BJ (cell line): ENCODE measurements around the gene BSG. TPM values are rescaled to one million over a fixed set of nuclear protein-coding genes. Genes with fewer than 3 reads are reported as not detected.

Experiments used
- CTCF ChIA-PET: fragments of 350-600 bp; formaldehyde crosslinking; extraction: SDS; loops from one replicate; lab custom pipeline; 2021; ENCODE audit warnings: antibody characterized with exemption, inconsistent platforms; lab: Yijun Ruan, JAX
- POLR2A ChIA-PET: fragments of 300-600 bp; sonication (Branson Sonifier 250); formaldehyde crosslinking; extraction: SDS; loops from one replicate; lab custom pipeline; 2021; ENCODE audit warnings: antibody characterized with exemption; lab: Charles Lee
- DNase-seq: peaks from one replicate; pipeline ENCODE4 v3.0.0-alpha.2; 2011; ENCODE audit warnings: low read depth
- H3K27me3 ChIP-seq: 2 replicates; pipeline ENCODE4 v1.6.0; 2011; ENCODE audit warnings: low read length; ENCODE audit not compliant: control insufficient read depth, insufficient read depth
- H3K36me3 ChIP-seq: 2 replicates; pipeline ENCODE4 v1.5.1; 2011; ENCODE audit warnings: low read length; ENCODE audit not compliant: control insufficient read depth, insufficient read depth
- H3K4me3 ChIP-seq: 2 replicates; pipeline ENCODE4 v1.5.1; 2011; ENCODE audit warnings: low read depth, mild to moderate bottlenecking, control low read depth, low read length
- CTCF ChIP-seq: IDR thresholded peaks from 2 replicates; pipeline ENCODE4 v1.5.1; 2011; ENCODE audit warnings: low read depth, mild to moderate bottlenecking, control low read depth, inconsistent platforms, low read length, moderate library complexity; ENCODE audit not compliant: insufficient read depth
- polyA plus RNA-seq: library from polyadenylated mRNA; depleted of rRNA; stranded (reverse); fragments of >200 nt; gene quantifications from 2 replicates; pipeline ENCODE4 v1.2.3, GENCODE V29; 2011

The BSG gene
- polyA plus RNA-seq, 1 experiment, result 1,176 TPM

DNA sequence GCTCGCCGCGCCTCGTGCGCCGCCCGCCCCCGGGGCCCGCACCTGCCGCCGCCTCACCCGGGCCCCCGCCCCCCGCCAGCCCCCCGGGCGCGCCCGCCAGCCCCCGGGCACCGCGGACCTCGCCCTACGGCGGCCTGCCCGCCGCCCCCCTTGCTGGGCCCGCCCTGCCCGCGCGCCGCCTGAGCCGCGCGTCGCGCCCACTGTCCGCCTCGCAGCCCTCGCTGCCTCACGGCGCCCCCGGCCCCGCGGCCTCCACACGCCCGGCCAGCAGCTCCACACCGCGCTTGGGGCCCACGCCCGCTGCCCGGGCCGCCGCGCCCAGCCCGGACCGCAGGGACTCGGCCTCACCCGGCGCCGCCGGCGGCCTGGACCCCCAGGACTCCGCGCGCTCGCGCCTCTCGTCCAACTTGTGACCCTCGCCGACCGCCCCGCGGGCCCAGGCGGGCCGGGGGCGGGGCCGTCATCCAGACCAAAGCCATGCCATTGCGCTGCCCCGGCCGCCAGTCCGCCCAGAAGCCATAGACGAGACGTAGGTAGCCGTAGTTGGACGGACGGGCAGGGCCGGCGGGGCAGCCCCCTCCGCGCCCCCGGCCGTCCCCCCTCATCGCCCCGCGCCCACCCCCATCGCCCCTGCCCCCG lies 43.8 kb downstream of the BSG start:
- no peak for DNase-seq
- H3K36me3 ChIP-seq, result peaks cover 19% of the 10 kb centered on the region
- CTCF ChIA-PET, result no interaction called here
- TF ChIP-seq CTCF, result no peak
- H3K4me3 ChIP-seq, result no peak overlapping the region
- no peaks in the 10 kb centered on the region for H3K27me3 ChIP-seq
- POLR2A ChIA-PET, result no interaction called here

- CTCF ChIA-PET, result interaction anchor here (1.6 kb wide), 1 partner anchor 117 kb away, joined by 4 read pairs; no protein-coding TSS in a partner anchor
- no peak for TF ChIP-seq CTCF
- H3K4me3 ChIP-seq, result no peak overlapping the region
- H3K27me3 ChIP-seq, result no peaks in the 10 kb centered on the region
- DNase-seq, result no peak
- POLR2A ChIA-PET, result no interaction called here
- peaks cover 20% of the 10 kb centered on the region for H3K36me3 ChIP-seq
These were observed 44.5 kb downstream of the BSG start for GRCh38 chr19:616747-617526.

- no peak for DNase-seq
- CTCF ChIA-PET, result interaction anchor here (1.6 kb wide), 1 partner anchor 116 kb away, joined by 4 read pairs; no protein-coding TSS in a partner anchor
- POLR2A ChIA-PET, result no interaction called here
These were observed 45.3 kb downstream of the BSG start for GRCh38 chr19:617551-618246.

DNA sequence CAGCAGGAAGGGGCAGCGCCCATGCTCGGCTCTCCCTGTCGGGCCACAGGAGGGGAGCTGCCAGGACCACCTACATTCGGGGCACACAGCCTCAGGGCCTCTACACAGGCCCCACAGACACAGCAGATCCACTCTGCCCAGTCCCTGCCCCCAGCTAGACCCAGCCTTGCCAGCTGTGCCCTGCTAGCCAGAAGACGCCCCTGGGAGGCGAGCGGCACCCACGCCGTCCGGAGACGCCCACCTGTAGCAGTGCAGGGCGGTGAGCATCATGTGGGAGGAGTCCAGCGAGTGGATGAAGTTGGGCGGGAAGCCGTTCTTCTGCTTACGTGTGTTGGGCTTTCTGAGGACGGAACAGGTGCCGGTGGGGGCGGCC lies 45.8 kb downstream of the BSG start:
- H3K4me3 ChIP-seq, result no peak overlapping the region
- CTCF ChIA-PET, result interaction anchor here (1.6 kb wide), 1 partner anchor 116 kb away, joined by 4 read pairs; no protein-coding TSS in a partner anchor
- no peaks in the 10 kb centered on the region for H3K27me3 ChIP-seq
- no peak for DNase-seq
- TF ChIP-seq CTCF, result no peak
- POLR2A ChIA-PET, result no interaction called here
- H3K36me3 ChIP-seq, result peaks cover 21% of the 10 kb centered on the region

More at GRCh38 chr19:617551-618246, 45.3 kb downstream of the BSG start:
- H3K4me3 ChIP-seq, result no peak overlapping the region
- no peaks in the 10 kb centered on the region for H3K27me3 ChIP-seq
- H3K36me3 ChIP-seq, result peaks cover 21% of the 10 kb centered on the region
- no peak for TF ChIP-seq CTCF
